ENCODE data around the gene ATF6B.

DNA sequence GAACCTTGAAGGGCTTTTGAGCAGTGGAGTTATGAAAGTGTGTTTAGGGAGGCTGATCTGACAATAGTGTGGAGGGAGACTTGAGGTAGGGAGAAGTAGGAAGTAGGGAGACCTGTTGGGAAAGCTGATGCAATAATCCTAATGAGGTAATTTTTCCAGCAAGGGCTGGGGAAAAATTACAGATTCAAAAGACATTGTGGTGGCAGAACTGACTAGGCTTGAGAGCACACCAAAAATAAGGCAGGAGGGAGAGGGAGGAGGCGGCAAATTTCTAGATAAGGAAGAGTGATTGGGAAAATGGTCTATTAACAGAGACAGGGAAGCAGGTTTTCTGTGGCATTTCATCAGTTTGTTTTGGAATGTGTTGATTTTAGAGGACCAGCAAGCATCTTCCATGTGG, 18.2 kb upstream of the ATF6B start:
- no peak for TF ChIP-seq POLR2A (IDR thresholded peaks at IDR 0.05; ENCODE audit: low read depth, low read length)
- TF ChIP-seq POLR2AphosphoS5 (IDR thresholded peaks at IDR 0.05; ENCODE audit: low read depth, low read length): no peak
- no peak for TF ChIP-seq TAF1 (IDR thresholded peaks at IDR 0.05; ENCODE audit: borderline replicate concordance, low read depth, low read length)

All from GM12892 (cell line).